Heart left ventricle (tissue), 16 donors: ENCODE results near the gene JOSD1. TPM values are rescaled to one million over a fixed set of nuclear protein-coding genes. Genes with fewer than 3 reads are reported as not detected.

ENCODE experiments used
- ATAC-seq, 4 donors: fragments of 200-7000 bp; cut with Tn5 transposase; one replicate each; pipeline ENCODE4 v1.9.1; 2020 to 2022; ENCODE audit warnings: moderate library complexity in 4 of 4, mild to moderate bottlenecking in 3 of 4, moderate number of reproducible peaks in 1 of 4
- DNase-seq, 5 donors: peaks; one replicate each; pipeline ENCODE4 v3.0.0-alpha.2; 2020
- H3K27ac ChIP-seq, 12 donors: fragments of 200-600 bp; sonication (generic) in 4 of 12; one replicate each; pipeline versions ENCODE4 v1.5.0 to v1.8.0; 2016 to 2022; ENCODE audit warnings: mild to moderate bottlenecking in 2 of 12
- H3K27me3 ChIP-seq, 9 donors: fragments of 200-600 bp; sonication (generic) in 2 of 9; one replicate each; pipeline versions ENCODE4 v1.5.1 to v1.8.0; 2016 to 2022; ENCODE audit warnings: mild to moderate bottlenecking in 3 of 9
- H3K36me3 ChIP-seq, 9 donors: fragments of 200-600 bp; sonication (generic) in 2 of 9; one replicate each; pipeline versions ENCODE4 v1.5.0 to v1.8.0; 2018 to 2022; ENCODE audit warnings: mild to moderate bottlenecking in 2 of 9
- H3K4me1 ChIP-seq, 12 donors: fragments of 200-600 bp; sonication (generic) in 4 of 12; one replicate each; pipeline versions ENCODE4 v1.5.0 to v1.8.0; 2016 to 2022; ENCODE audit warnings: mild to moderate bottlenecking in 3 of 12
- H3K4me3 ChIP-seq, 12 donors: fragments of 200-600 bp; sonication (generic) in 4 of 12; one replicate each; pipeline versions ENCODE4 v1.5.0 to v1.8.0; 2017 to 2022; ENCODE audit warnings: mild to moderate bottlenecking in 9 of 12, moderate library complexity in 4 of 12
- H3K9me3 ChIP-seq, 12 donors: fragments of 200-600 bp; sonication (generic) in 4 of 12; one replicate each; pipeline versions ENCODE4 v1.5.0 to v1.8.0; 2016 to 2022; ENCODE audit warnings: mild to moderate bottlenecking in 1 of 12
- CTCF ChIP-seq, 12 donors: fragments of 200-600 bp; sonication (generic) in 4 of 12; IDR thresholded peaks; one replicate each; pipeline versions ENCODE4 v1.5.0 to v1.8.0; 2018 to 2022; ENCODE audit warnings: antibody characterized with exemption in 12 of 12, mild to moderate bottlenecking in 5 of 12
- POLR2A ChIP-seq, 2 donors: fragments of 450-650 bp; IDR thresholded peaks; one replicate each; pipeline ENCODE4 v1.6.1; 2017; ENCODE audit warnings: antibody characterized with exemption in 2 of 2, mild to moderate bottlenecking in 2 of 2, moderate library complexity in 2 of 2
- WGBS, 4 donors: extraction: QIAGEN DNeasy Blood & Tissue Kit in 2 of 4; methylation state at CpG; one replicate each; pipeline versions ENCODE4 v1.1.5 to v1.1.7; 2013 to 2018; 5-methylcytosine and 5-hydroxymethylcytosine counted together
- intact Hi-C, 10 donors: fragments of 100-400 bp; cut with DNase I; formaldehyde crosslinking; loops; one replicate each; pipeline versions ENCODE4 v1.11.1 to v1.14.2; 2022
- polyA plus RNA-seq, 2 donors: library from polyadenylated mRNA; stranded (reverse); fragments of 200-250 nt; gene quantifications; one replicate each; pipeline ENCODE4 v1.2.3, GENCODE V29; 2013
- total RNA-seq, 9 donors: library from RNA; depleted of rRNA in 2 of 9; stranded (reverse); fragments of >200 nt in 2 of 9; fragmentation: NEBNext Ultra II Directional in 3 of 9; extraction: Animal tissue kit (Norgen Biotek cat#: 25700) in 3 of 9; gene quantifications; one replicate each; pipeline versions ENCODE4 v1.1.0 to v1.2.4, GENCODE V29; 2016 to 2023
- donor health status: ischemic (EF 13 %, LVEDD 7.1; RV severe dilation, severe dysfunction).
- donor health status: healthy with polysubstance abuse.
- donor health status: DM: no; HTN: yes; CAD: no.
- donor health status: DM: no; HTN: no; CAD: no.
- donor health status: ischemic (EF 25% LVEDD 6.9; RV normal size, moderate dysfunction).
- donor health status: ischemic (EF 25% LVEDD 5.7; RV mildly dilated, moderate dysfunction).
- donor health status: healthy.
- donor health status: DM: yes; HTN: yes; CAD: no.
- donor health status: ischemic (EF 35%, LVEDD 5.7; RV mildly dilated, moderate dysfunction).
- donor health status: nonischemic (EF 11% LVEDD 7.7; RV severe dilation, severe dysfunction).
- donor health status: DM: yes; HTN: yes; CAD: no.
- donor health status: PGD.
- donor health status: ischemic (EF 29% LVEDD 5.4; RV normal size, mild dysfunction).
- donor health status: nonischemic (EF 23%, LVEDD 6.1; RV moderate dilation, normal function).

JOSD1 gene
- total and polyA plus RNA-seq, 11 donors, result 7.8 to 34.0 (median 22.8) TPM

GRCh38 chr22:38741166-38741565, 40.4 kb upstream of the JOSD1 start:
- no peaks in the 10 kb centered on the region for H3K9me3 ChIP-seq
- no peaks in the 10 kb centered on the region for H3K27me3 ChIP-seq
- H3K4me1 ChIP-seq, result peaks cover 0 to 6% (median 0%) of the 10 kb centered on the region in 12 donors
- peak in 3 of 5 donors; percentile 10 to 48 (median 26) for DNase-seq
- WGBS, 4 donors, result 90 to 95% (median 93%) methylated on average over 9 of the region's 9 CpGs
- ATAC-seq, result no peak
- TF ChIP-seq POLR2A (IDR thresholded peaks at IDR 0.05) (no peak), CTCF (IDR thresholded peaks at IDR 0.05) (no peak)
- no peak overlapping the region for H3K4me3 ChIP-seq
- H3K27ac ChIP-seq, result no peak overlapping the region
- H3K36me3 ChIP-seq, result peaks cover 8 to 100% (median 100%) of the 10 kb centered on the region in 9 donors
- intact Hi-C loops, result no loop called here

GRCh38 chr22:38740754-38741153, 40.0 kb upstream of the JOSD1 start:
- H3K27me3 ChIP-seq, result no peaks in the 10 kb centered on the region
- no peak overlapping the region for H3K4me3 ChIP-seq
- H3K4me1 ChIP-seq, result peaks cover 0 to 8% (median 3%) of the 10 kb centered on the region in 12 donors
- intact Hi-C loops, result no loop called here
- peak in 2 of 5 donors; percentile 8 to 27 for DNase-seq
- WGBS, 4 donors, result 83 to 90% (median 87%) methylated on average over 8 of the region's 8 CpGs
- no peak for ATAC-seq
- H3K27ac ChIP-seq, result no peak overlapping the region
- no peaks in the 10 kb centered on the region for H3K9me3 ChIP-seq
- TF ChIP-seq POLR2A (IDR thresholded peaks at IDR 0.05), result no peak
- no peak for TF ChIP-seq CTCF (IDR thresholded peaks at IDR 0.05)
- H3K36me3 ChIP-seq, result peaks cover 8 to 100% (median 100%) of the 10 kb centered on the region in 9 donors

GRCh38 chr22:38740116-38740723, 39.5 kb upstream of the JOSD1 start:
- H3K27ac ChIP-seq, result peak overlapping the region in 1 of 12 donors; percentile 15
- no peaks in the 10 kb centered on the region for H3K27me3 ChIP-seq
- 87 to 93% (median 92%) methylated on average over 15 of the region's 15 CpGs for WGBS, 4 donors
- peaks cover 0 to 10% (median 4%) of the 10 kb centered on the region in 12 donors for H3K4me1 ChIP-seq
- DNase-seq (peak in 3 of 5 donors; percentile 12 to 53 (median 13)), ATAC-seq (no peak)
- peaks cover 8 to 100% (median 97%) of the 10 kb centered on the region in 9 donors for H3K36me3 ChIP-seq
- H3K9me3 ChIP-seq, result no peaks in the 10 kb centered on the region
- intact Hi-C loops, result no loop called here
- H3K4me3 ChIP-seq, result no peak overlapping the region
- TF ChIP-seq POLR2A (IDR thresholded peaks at IDR 0.05), result no peak
- TF ChIP-seq CTCF (IDR thresholded peaks at IDR 0.05), result no peak

GRCh38 chr22:38739300-38740055, 38.7 kb upstream of the JOSD1 start:
- TF ChIP-seq POLR2A (IDR thresholded peaks at IDR 0.05) (no peak), CTCF (IDR thresholded peaks at IDR 0.05) (no peak)
- DNase-seq, result peak in 3 of 5 donors; percentile 29 to 54 (median 42)
- Histone ChIP-seq H3K27ac (peak overlapping the region in 1 of 12 donors; percentile 15), H3K27me3 (no peaks in the 10 kb centered on the region), H3K4me1 (peaks cover 0 to 17% (median 6%) of the 10 kb centered on the region in 12 donors), H3K9me3 (no peaks in the 10 kb centered on the region), H3K36me3 (peaks cover 8 to 100% (median 94%) of the 10 kb centered on the region in 9 donors), H3K4me3 (no peak overlapping the region)
- intact Hi-C loops, result no loop called here
- peak; percentile 26 to 66 (median 52) for ATAC-seq
- WGBS, 4 donors, result 79 to 91% (median 87%) methylated on average over 10 to 20 of the region's 20 CpGs
